Fibroblast of pulmonary artery (primary cell): ENCODE results near the gene PROP1.
"Not testable (repeated sequence)": the region's sequence is repeated elsewhere in the genome, so short reads cannot be mapped to it uniquely, and the experiment has no call there.

Experiments used
- DNase-seq: peaks from one replicate; pipeline ENCODE4 v3.0.0-alpha.2; 2010; ENCODE audit warnings: low read depth
- H3K4me3 ChIP-seq: replicated peaks from 2 replicates; pipeline ENCODE4 v1.5.1; 2011; ENCODE audit warnings: low read depth, mild to moderate bottlenecking, control low read depth, low read length, moderate library complexity
- TF ChIP-seq, protein P1 (sequence below): IDR thresholded peaks from 2 replicates; pipeline ENCODE4 v1.5.1; 2011; ENCODE audit warnings: mild to moderate bottlenecking, control low read depth, low read length, inconsistent platforms; ENCODE audit errors: missing control alignments

The PROP1 gene

DNA sequence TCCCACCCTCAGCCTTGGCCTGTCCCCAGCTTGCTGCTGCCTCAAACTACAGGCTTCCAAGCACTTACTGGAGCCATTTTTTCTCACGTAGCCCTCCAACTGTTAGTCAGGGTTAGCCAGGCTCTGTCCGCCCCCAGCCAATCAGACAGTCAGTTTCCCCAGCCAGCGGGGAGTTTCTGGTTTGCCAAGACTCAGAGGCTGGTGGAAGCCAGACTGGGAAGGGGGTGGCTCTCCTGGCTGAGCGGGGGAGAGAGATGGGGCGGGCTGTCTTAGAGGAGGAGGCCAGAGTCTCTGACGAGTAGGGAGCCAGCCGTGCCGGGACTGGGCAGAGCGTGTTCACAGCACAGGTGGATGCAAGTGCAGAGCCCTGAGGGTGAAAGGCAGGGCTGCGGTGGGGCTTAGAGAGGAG, 15.3 kb downstream of the PROP1 start:
- DNase-seq = no peak
- TF ChIP-seq, protein P1, sequence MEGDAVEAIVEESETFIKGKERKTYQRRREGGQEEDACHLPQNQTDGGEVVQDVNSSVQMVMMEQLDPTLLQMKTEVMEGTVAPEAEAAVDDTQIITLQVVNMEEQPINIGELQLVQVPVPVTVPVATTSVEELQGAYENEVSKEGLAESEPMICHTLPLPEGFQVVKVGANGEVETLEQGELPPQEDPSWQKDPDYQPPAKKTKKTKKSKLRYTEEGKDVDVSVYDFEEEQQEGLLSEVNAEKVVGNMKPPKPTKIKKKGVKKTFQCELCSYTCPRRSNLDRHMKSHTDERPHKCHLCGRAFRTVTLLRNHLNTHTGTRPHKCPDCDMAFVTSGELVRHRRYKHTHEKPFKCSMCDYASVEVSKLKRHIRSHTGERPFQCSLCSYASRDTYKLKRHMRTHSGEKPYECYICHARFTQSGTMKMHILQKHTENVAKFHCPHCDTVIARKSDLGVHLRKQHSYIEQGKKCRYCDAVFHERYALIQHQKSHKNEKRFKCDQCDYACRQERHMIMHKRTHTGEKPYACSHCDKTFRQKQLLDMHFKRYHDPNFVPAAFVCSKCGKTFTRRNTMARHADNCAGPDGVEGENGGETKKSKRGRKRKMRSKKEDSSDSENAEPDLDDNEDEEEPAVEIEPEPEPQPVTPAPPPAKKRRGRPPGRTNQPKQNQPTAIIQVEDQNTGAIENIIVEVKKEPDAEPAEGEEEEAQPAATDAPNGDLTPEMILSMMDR = no peak
- H3K4me3 ChIP-seq = no peak overlapping the region

DNA sequence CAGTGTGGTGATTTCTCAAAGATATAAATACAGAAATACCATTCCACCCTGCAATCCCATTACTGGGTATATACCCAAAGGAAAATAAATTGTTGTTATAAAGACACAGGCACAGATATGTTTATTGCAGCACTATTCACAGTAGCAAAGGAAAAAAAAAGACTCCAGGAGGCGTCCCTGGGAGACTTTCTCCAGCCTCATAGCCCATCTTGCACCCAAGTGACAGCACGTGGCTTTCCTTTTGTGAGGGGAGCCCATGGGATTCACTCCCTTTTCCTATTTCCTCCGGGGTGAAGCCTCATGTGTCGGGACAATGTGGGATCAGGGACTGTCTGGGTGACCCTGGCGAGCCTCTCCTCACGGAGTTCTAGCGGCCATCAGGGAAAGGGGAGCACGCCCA, 18.4 kb downstream of the PROP1 start:
- H3K4me3 ChIP-seq, DNase-seq: not testable (repeated sequence)

GRCh38 chr5:177973066-177973635, 22.9 kb downstream of the PROP1 start:
- TF ChIP-seq, protein P1 = no peak
- H3K4me3 ChIP-seq = no peak overlapping the region
- no peak for DNase-seq

- TF ChIP-seq, protein P1 = no peak
- H3K4me3 ChIP-seq = no peak overlapping the region
- DNase-seq = no peak
Measured at GRCh38 chr5:177972613-177973012, 23.4 kb downstream of the PROP1 start.

- DNase-seq = not testable (repeated sequence)
Measured at GRCh38 chr5:177972014-177972413, 24.0 kb downstream of the PROP1 start.

GRCh38 chr5:177968661-177969211, 27.3 kb downstream of the PROP1 start:
- DNase-seq = no peak
- no peak overlapping the region for H3K4me3 ChIP-seq
- TF ChIP-seq, protein P1 = no peak

More at GRCh38 chr5:177972014-177972413, 24.0 kb downstream of the PROP1 start:
- H3K4me3 ChIP-seq = not testable (repeated sequence)

DNA sequence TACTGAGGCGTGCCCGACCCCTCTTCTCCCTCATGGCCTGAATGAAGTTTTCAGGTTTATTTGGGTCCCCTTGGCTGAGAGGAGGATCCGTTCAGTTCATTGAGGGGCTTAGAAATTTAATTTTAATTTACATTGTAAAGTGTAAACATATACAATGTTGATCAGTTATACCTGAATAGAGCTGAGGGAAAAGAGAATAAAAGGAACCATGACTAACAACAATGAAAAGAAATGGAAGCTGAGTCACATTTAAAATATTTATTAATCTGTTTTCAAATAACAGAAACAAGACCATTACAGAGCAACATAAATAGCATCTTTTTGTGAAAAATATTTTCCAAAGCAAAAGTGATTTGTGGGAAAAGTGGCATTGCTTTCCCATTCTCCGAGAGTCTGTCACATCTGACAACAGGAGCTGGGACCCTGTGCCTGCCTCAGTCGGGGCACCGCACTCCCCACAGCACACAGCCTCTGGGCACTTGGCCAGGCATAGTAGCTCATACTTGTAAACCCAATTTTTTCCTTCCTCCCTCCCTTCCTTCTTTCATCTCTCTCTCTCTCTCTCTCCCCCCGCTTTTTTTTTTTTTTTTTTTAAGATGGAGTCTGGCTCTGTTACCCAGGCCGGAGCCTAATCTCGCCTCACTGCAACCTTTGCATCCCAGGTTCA, 28.7 kb downstream of the PROP1 start:
- no peak overlapping the region for H3K4me3 ChIP-seq
- TF ChIP-seq, protein P1 = no peak
- peak; percentile 13 for DNase-seq

DNA sequence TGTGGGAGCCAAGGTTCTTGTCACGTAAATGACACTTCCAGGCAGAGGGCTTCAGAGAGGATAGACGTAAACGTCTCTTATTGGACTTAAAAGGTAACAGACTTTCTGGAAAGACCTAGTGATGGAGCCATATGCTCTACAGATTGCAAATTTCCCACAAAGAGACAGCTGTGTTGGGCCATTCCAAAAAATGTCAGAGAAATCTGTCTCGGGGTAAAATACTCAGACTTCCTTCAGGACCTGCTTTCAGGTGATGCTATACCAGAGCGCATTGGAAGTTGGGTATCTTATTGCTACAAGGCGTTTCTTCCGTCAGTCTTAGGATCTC, 29.2 kb downstream of the PROP1 start:
- no peak for DNase-seq
- TF ChIP-seq, protein P1 = no peak
- H3K4me3 ChIP-seq = no peak overlapping the region
